Caco-2 (cell line): ENCODE data around the gene C1orf174. TPM values are rescaled to one million over a fixed set of nuclear protein-coding genes. Genes with fewer than 3 reads are reported as not detected.

Experiments
- BruUV-seq: library from RNA; stranded (reverse); fragments of 400-500 nt; replicated peaks from 2 replicates; lab custom pipeline; 2021; lab: Mats Ljungman, UMichigan
- CTCF ChIA-PET: fragments of 300-600 bp; sonication (Branson Sonifier 250); formaldehyde crosslinking; loops from one replicate; lab custom pipeline; 2022; ENCODE audit warnings: antibody characterized with exemption; lab: Charles Lee
- POLR2A ChIA-PET: fragments of 300-600 bp; sonication (Branson Sonifier 250); formaldehyde crosslinking; loops from one replicate; lab custom pipeline; 2022; ENCODE audit warnings: antibody characterized with exemption; lab: Charles Lee
- DNase-seq, 2 experiments: peaks; one replicate each; pipeline versions ENCODE4 v3.0.0 to v3.0.0-alpha.2; 2020 to 2022
- H3K27me3 ChIP-seq: replicated peaks from 2 replicates; pipeline ENCODE4 v1.6.0; 2011; ENCODE audit warnings: low read length; ENCODE audit not compliant: control insufficient read depth, insufficient read depth
- H3K36me3 ChIP-seq: 2 replicates; pipeline ENCODE4 v1.5.1; 2011; ENCODE audit warnings: low read length; ENCODE audit not compliant: control insufficient read depth, insufficient read depth
- H3K4me1 ChIP-seq: fragments of 250-450 bp; sonication (Bioruptor Pico); 2 replicates; pipeline ENCODE4 v1.5.1; 2020; ENCODE audit warnings: mild to moderate bottlenecking
- H3K4me3 ChIP-seq: 2 replicates; pipeline ENCODE4 v1.5.1; 2011; ENCODE audit warnings: low read depth, mild to moderate bottlenecking, control low read depth, low read length
- H3K9me3 ChIP-seq: fragments of 250-450 bp; sonication (Bioruptor Pico); 2 replicates; pipeline ENCODE4 v1.5.1; 2020; ENCODE audit warnings: mild to moderate bottlenecking, moderate library complexity
- H3K27ac Mint-ChIP-seq: one replicate; pipeline ENCODE4 v1.8.0; 2022; ENCODE audit warnings: mixed read lengths; ENCODE audit not compliant: unreplicated experiment
- H3K27me3 Mint-ChIP-seq: one replicate; pipeline ENCODE4 v1.8.0; 2022; ENCODE audit warnings: mixed read lengths; ENCODE audit not compliant: insufficient read depth, unreplicated experiment
- H3K36me3 Mint-ChIP-seq: one replicate; pipeline ENCODE4 v1.8.0; 2022; ENCODE audit warnings: mild to moderate bottlenecking, mixed read lengths; ENCODE audit not compliant: insufficient read depth, unreplicated experiment
- H3K4me1 Mint-ChIP-seq: one replicate; pipeline ENCODE4 v1.8.0; 2022; ENCODE audit warnings: low read depth, mixed read lengths; ENCODE audit not compliant: unreplicated experiment
- H3K4me3 Mint-ChIP-seq: one replicate; pipeline ENCODE4 v1.8.0; 2022; ENCODE audit warnings: mild to moderate bottlenecking, moderate library complexity, mixed read lengths; ENCODE audit not compliant: unreplicated experiment
- H3K9me3 Mint-ChIP-seq: one replicate; pipeline ENCODE4 v1.8.0; 2022; ENCODE audit warnings: mixed read lengths; ENCODE audit not compliant: unreplicated experiment
- intact Hi-C: fragments of 100-400 bp; cut with micrococcal nuclease; formaldehyde crosslinking; loops from one replicate; pipeline ENCODE4 v1.10.0; 2022; ENCODE audit not compliant: unreplicated experiment
- total RNA-seq: library from RNA; stranded (reverse); gene quantifications from 2 replicates; pipeline ENCODE4 v1.2.3, GENCODE V29; 2022
- TF ChIP-seq, protein P1 (sequence below), 2 experiments: fragments of 200-600 bp in 1 of 2; IDR thresholded peaks; 1 replicate in 1 of 2; 2 replicates in 1 of 2; pipeline versions ENCODE4 v1.5.1 to v1.8.0; 2011 to 2022; ENCODE audit warnings: antibody characterized with exemption in 1 of 2, control low read depth in 1 of 2, inconsistent platforms in 1 of 2, low read depth in 1 of 2, low read length in 1 of 2, mild to moderate bottlenecking in 1 of 2, moderate library complexity in 1 of 2; ENCODE audit not compliant: insufficient read depth in 1 of 2, severe bottlenecking in 1 of 2, unreplicated experiment in 1 of 2

Gene C1orf174
- total RNA-seq, 1 experiment from 2014 or later = 19.2 TPM

DNA sequence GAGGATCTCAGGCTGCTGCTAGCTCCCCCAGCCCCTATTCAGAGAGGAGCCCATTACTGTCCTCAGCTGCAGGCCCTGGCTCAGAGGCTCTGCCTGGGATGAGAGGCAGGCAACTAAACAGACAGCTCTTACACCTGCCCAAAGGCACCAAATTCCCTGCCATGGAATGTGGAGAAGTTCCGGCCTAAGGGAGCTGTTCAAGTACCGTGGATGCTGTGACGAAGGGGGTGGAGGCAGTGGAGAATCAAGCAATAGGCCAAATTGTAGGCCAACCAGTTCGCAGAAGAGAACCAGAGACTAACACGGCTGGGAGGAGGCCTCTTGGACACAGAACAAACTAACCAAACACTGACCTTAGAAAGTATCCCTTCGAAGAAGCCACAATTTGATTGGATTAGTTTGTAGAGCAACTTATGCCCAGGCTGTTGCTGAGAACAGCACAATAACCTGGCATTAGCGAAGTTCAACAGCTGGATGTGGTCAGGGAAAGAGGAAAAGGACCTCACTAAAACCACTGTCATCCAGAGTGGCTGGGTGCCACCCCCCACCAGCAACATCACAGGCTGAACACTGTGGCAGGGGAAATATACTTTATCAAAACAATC, 3.6 kb downstream of the C1orf174 start:
- H3K4me1 Mint-ChIP-seq = peaks cover 7% of the 10 kb centered on the region
- Histone ChIP-seq H3K36me3 (no peaks in the 10 kb centered on the region), H3K9me3 (no peaks in the 10 kb centered on the region), H3K27me3 (no peaks in the 10 kb centered on the region), H3K4me3 (no peak overlapping the region), H3K4me1 (no peaks in the 10 kb centered on the region; the same call in 1 of the 2 replicates)
- TF ChIP-seq, protein P1, sequence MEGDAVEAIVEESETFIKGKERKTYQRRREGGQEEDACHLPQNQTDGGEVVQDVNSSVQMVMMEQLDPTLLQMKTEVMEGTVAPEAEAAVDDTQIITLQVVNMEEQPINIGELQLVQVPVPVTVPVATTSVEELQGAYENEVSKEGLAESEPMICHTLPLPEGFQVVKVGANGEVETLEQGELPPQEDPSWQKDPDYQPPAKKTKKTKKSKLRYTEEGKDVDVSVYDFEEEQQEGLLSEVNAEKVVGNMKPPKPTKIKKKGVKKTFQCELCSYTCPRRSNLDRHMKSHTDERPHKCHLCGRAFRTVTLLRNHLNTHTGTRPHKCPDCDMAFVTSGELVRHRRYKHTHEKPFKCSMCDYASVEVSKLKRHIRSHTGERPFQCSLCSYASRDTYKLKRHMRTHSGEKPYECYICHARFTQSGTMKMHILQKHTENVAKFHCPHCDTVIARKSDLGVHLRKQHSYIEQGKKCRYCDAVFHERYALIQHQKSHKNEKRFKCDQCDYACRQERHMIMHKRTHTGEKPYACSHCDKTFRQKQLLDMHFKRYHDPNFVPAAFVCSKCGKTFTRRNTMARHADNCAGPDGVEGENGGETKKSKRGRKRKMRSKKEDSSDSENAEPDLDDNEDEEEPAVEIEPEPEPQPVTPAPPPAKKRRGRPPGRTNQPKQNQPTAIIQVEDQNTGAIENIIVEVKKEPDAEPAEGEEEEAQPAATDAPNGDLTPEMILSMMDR (IDR thresholded peaks at IDR 0.05; ENCODE audit: insufficient read depth in 1 of 2, low read depth in 1 of 2, low read length in 1 of 2, severe bottlenecking in 1 of 2, unreplicated experiment in 1 of 2) = no peak
- no peaks in the 10 kb centered on the region for H3K9me3 Mint-ChIP-seq
- H3K27ac Mint-ChIP-seq = no peak overlapping the region
- H3K27me3 Mint-ChIP-seq = no peaks in the 10 kb centered on the region
- intact Hi-C loops = no loop called here
- no TSS peak for BruUV-seq
- DNase-seq = no peak
- no peak overlapping the region for H3K4me3 Mint-ChIP-seq
- CTCF ChIA-PET = no interaction called here
- POLR2A ChIA-PET = no interaction called here
- H3K36me3 Mint-ChIP-seq = peaks cover 6% of the 10 kb centered on the region

DNA sequence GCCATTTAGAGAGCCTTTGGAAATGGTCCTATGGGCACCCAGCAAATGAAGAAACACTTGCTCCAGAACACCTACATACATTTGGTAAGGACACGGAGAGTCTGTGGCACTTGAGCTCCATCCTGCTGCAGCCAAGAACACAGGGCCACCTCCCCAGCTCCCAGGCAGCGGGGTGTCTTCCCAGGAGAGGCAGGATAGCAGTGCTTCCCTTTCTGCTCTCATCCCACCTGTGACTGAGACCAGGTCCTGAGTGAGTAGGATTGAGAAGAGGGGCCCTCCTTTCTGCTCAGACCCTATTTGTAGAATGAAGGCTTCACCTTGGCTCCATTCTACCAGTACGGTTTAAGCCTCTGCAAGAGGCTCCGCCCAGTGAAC, 4.1 kb downstream of the C1orf174 start:
- TF ChIP-seq, protein P1 (IDR thresholded peaks at IDR 0.05; ENCODE audit: insufficient read depth in 1 of 2, low read depth in 1 of 2, low read length in 1 of 2, severe bottlenecking in 1 of 2, unreplicated experiment in 1 of 2) = no peak
- no peaks in the 10 kb centered on the region for H3K27me3 Mint-ChIP-seq
- peaks cover 6% of the 10 kb centered on the region for H3K36me3 Mint-ChIP-seq
- no peak overlapping the region for H3K4me3 Mint-ChIP-seq
- H3K4me1 Mint-ChIP-seq = peaks cover 7% of the 10 kb centered on the region
- no peaks in the 10 kb centered on the region for H3K36me3 ChIP-seq
- no peaks in the 10 kb centered on the region for H3K9me3 Mint-ChIP-seq
- intact Hi-C loops = no loop called here
- H3K27ac Mint-ChIP-seq = no peak overlapping the region
- no TSS peak for BruUV-seq
- ChIA-PET CTCF (no interaction called here), POLR2A (no interaction called here)
- no peak for DNase-seq
- H3K4me1 ChIP-seq = no peaks in the 10 kb centered on the region; the same call in 1 of the 2 replicates
- no peaks in the 10 kb centered on the region for H3K27me3 ChIP-seq
- H3K4me3 ChIP-seq = no peak overlapping the region
- no peaks in the 10 kb centered on the region for H3K9me3 ChIP-seq

DNA sequence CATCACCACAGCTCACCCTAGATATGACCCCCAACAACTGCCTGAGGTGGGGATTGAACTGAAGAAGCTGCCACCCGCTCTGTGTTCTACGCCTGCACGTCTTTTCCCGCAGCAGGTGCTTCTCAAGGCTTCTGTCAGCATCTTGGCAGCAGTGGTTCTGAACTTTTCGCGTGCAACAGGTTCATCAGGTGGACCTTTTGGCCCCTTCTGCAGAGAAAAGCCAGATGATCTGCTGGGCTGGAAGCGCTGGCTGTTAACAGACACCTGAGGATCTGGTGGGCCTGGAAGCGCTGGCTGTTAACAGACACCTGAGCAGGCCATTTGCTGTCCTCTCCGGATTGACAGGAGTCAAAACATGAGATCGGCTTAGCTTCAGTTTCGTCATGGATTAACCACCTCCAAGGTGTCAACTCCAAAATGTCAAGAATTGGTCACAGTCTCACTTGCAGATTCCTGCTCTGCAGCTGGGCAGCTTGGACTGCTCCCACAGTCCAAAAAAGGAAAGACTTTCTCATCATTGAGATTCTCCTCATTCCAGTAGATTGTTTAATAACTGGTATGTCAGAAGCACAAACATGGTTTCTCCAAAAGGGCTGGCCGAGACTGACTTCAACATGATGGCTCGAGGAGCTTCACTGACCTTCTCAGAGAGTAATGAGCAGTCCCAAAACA, 4.7 kb downstream of the C1orf174 start:
- POLR2A ChIA-PET = no interaction called here
- TF ChIP-seq, protein P1 (IDR thresholded peaks at IDR 0.05; ENCODE audit: insufficient read depth in 1 of 2, low read depth in 1 of 2, low read length in 1 of 2, severe bottlenecking in 1 of 2, unreplicated experiment in 1 of 2) = no peak

More for the DNA sequence above, 4.7 kb downstream of the C1orf174 start:
- H3K4me3 Mint-ChIP-seq = no peak overlapping the region
- no peaks in the 10 kb centered on the region for H3K9me3 Mint-ChIP-seq
- H3K4me1 Mint-ChIP-seq = peaks cover 7% of the 10 kb centered on the region
- H3K27ac Mint-ChIP-seq = no peak overlapping the region
- H3K36me3 Mint-ChIP-seq = peaks cover 6% of the 10 kb centered on the region
- Histone ChIP-seq H3K27me3 (no peaks in the 10 kb centered on the region), H3K4me3 (no peak overlapping the region), H3K4me1 (no peaks in the 10 kb centered on the region; the same call in 1 of the 2 replicates), H3K9me3 (no peaks in the 10 kb centered on the region), H3K36me3 (peaks cover 2% of the 10 kb centered on the region; the same call in 1 of the 2 replicates)
- BruUV-seq = no TSS peak
- no peaks in the 10 kb centered on the region for H3K27me3 Mint-ChIP-seq
- intact Hi-C loops = no loop called here
- CTCF ChIA-PET = no interaction called here
- DNase-seq = no peak
